ENCODE results near the gene TBCB. TPM values are rescaled to one million over a fixed set of nuclear protein-coding genes. Genes with fewer than 3 reads are reported as not detected.

Gene TBCB
- polyA plus RNA-seq, 3 donors, result 167 to 233 (median 178) TPM

GRCh38 chr19:36144624-36145023 lies 29.4 kb downstream of the TBCB start:
- H4K20me1 ChIP-seq (ENCODE audit: insufficient read depth, low read length), result peaks cover 80% of the 10 kb centered on the region
- no peak overlapping the region for H2AFZ ChIP-seq (ENCODE audit: insufficient read depth, low read depth, low read length, poor library complexity, severe bottlenecking)
- Mint-ChIP-seq H3K27me3 (ENCODE audit: low read depth in 3 of 3) (peaks cover 0 to 8% (median 4%) of the 10 kb centered on the region in 3 donors), H3K9me3 (peaks cover 0 to 4% (median 0%) of the 10 kb centered on the region in 7 donors), H3K36me3 (peaks cover 72 to 76% of the 10 kb centered on the region in 2 donors), H3K4me3 (no peak overlapping the region), H3K4me1 (peaks cover 18% of the 10 kb centered on the region), H3K27ac (no peak overlapping the region)
- no peak overlapping the region for H3K4me2 ChIP-seq (replicated peaks; ENCODE audit: extremely low read depth, low read length, poor library complexity, severe bottlenecking)
- H3K36me3 ChIP-seq (replicated peaks in 1 of 2; ENCODE audit: control insufficient read depth in 1 of 2, insufficient read depth in 2 of 2, low read length in 2 of 2), result peaks cover 63 to 76% of the 10 kb centered on the region in 2 donors
- H3K4me1 ChIP-seq (ENCODE audit: control insufficient read depth in 1 of 2, insufficient read depth in 2 of 2, low read length in 2 of 2), result peaks cover 10 to 14% of the 10 kb centered on the region in 2 donors
- no peak overlapping the region for H3K4me3 ChIP-seq (replicated peaks in 1 of 3; ENCODE audit: low read depth in 2 of 3, low read length in 3 of 3)
- no peak for DNase-seq
- peaks cover 40% of the 10 kb centered on the region for H3K79me2 ChIP-seq (ENCODE audit: insufficient read depth, low read length)
- H3K27me3 ChIP-seq (ENCODE audit: control insufficient read depth in 2 of 2, insufficient read depth in 2 of 2, low read length in 2 of 2), result no peaks in the 10 kb centered on the region
- intact Hi-C loops (cut with micrococcal nuclease), result loop anchor here in 1 of 2 donors (10.0 kb wide), 1 partner anchor 400 kb away; the partner anchor contains the start of genes IGFLR1, LIN37, PSENEN and U2AF1L4
- H3K9ac ChIP-seq (ENCODE audit: insufficient read depth, low read length, poor library complexity, severe bottlenecking), result no peak overlapping the region
- TF ChIP-seq CTCF (IDR thresholded peaks at IDR 0.05), result no peak
- no peak overlapping the region for H3K27ac ChIP-seq (ENCODE audit: low read depth in 1 of 2, low read length in 2 of 2)
- H3K9me3 ChIP-seq (replicated peaks in 1 of 2; ENCODE audit: control insufficient read depth in 1 of 2, insufficient read depth in 1 of 2, low read length in 2 of 2), result no peaks in the 10 kb centered on the region
- no CpG with 5 or more reads among the region's 6 CpGs for WGBS (ENCODE audit: insufficient coverage)

GRCh38 chr19:36149673-36150406 lies 34.6 kb downstream of the TBCB start:
- WGBS (ENCODE audit: insufficient coverage), result 96% methylated on average over 12 of the region's 13 CpGs
- Histone ChIP-seq H3K4me3 (replicated peaks in 1 of 3; ENCODE audit: low read depth in 2 of 3, low read length in 3 of 3) (no peak overlapping the region), H3K4me2 (replicated peaks; ENCODE audit: extremely low read depth, low read length, poor library complexity, severe bottlenecking) (no peak overlapping the region), H3K36me3 (replicated peaks in 1 of 2; ENCODE audit: control insufficient read depth in 1 of 2, insufficient read depth in 2 of 2, low read length in 2 of 2) (peaks cover 55 to 67% of the 10 kb centered on the region in 2 donors), H3K9ac (ENCODE audit: insufficient read depth, low read length, poor library complexity, severe bottlenecking) (no peak overlapping the region), H3K79me2 (ENCODE audit: insufficient read depth, low read length) (peaks cover 9% of the 10 kb centered on the region), H4K20me1 (ENCODE audit: insufficient read depth, low read length) (peaks cover 80% of the 10 kb centered on the region), H3K9me3 (replicated peaks in 1 of 2; ENCODE audit: control insufficient read depth in 1 of 2, insufficient read depth in 1 of 2, low read length in 2 of 2) (no peaks in the 10 kb centered on the region), H3K27ac (ENCODE audit: low read depth in 1 of 2, low read length in 2 of 2) (no peak overlapping the region), H3K27me3 (ENCODE audit: control insufficient read depth in 2 of 2, insufficient read depth in 2 of 2, low read length in 2 of 2) (no peaks in the 10 kb centered on the region), H2AFZ (ENCODE audit: insufficient read depth, low read depth, low read length, poor library complexity, severe bottlenecking) (no peak overlapping the region), H3K4me1 (ENCODE audit: control insufficient read depth in 1 of 2, insufficient read depth in 2 of 2, low read length in 2 of 2) (peaks cover 8 to 22% of the 10 kb centered on the region in 2 donors)
- intact Hi-C loops (cut with micrococcal nuclease), result loop anchor here in 1 of 2 donors (10.0 kb wide), 1 partner anchor 405 kb away; the partner anchor contains the start of genes IGFLR1, LIN37, PSENEN and U2AF1L4
- H3K27ac Mint-ChIP-seq, result peak overlapping the region in 1 of 7 donors; percentile 62
- H3K36me3 Mint-ChIP-seq, result peaks cover 63 to 70% of the 10 kb centered on the region in 2 donors
- no peak for DNase-seq
- no peak for TF ChIP-seq CTCF (IDR thresholded peaks at IDR 0.05)
- peaks cover 23% of the 10 kb centered on the region for H3K4me1 Mint-ChIP-seq
- H3K9me3 Mint-ChIP-seq, result no peaks in the 10 kb centered on the region
- H3K27me3 Mint-ChIP-seq (ENCODE audit: low read depth in 3 of 3), result peaks cover 0 to 7% (median 0%) of the 10 kb centered on the region in 3 donors
- H3K4me3 Mint-ChIP-seq, result no peak overlapping the region

All from CD14-positive monocyte (primary cell).